Measurements from ENCODE around the gene UBE2L6. TPM values are rescaled to one million over a fixed set of nuclear protein-coding genes. Genes with fewer than 3 reads are reported as not detected.
A peak's percentile ranks its signal among the peaks of the same experiment; 100 is the strongest.
"Not testable (repeated sequence)": the region's sequence is repeated elsewhere in the genome, so short reads cannot be mapped to it uniquely, and the experiment has no call there.

Gene UBE2L6
- total RNA-seq, 1 donor from 2014 or later = 44.8 TPM

GRCh38 chr11:57566905-57567514 is 462 bp downstream of the UBE2L6 start:
- DNase-seq (ENCODE audit: low read depth in 2 of 2) = peak in 1 of 2 donors; percentile 7

GRCh38 chr11:57566005-57566904 is 1.2 kb downstream of the UBE2L6 start:
- DNase-seq (ENCODE audit: low read depth in 2 of 2) = peak; percentile 72 to 76

GRCh38 chr11:57562596-57562995 is 4.9 kb downstream of the UBE2L6 start:
- DNase-seq (ENCODE audit: low read depth in 2 of 2) = no peak

- DNase-seq (ENCODE audit: low read depth in 2 of 2) = no peak
These were observed 7.3 kb downstream of the UBE2L6 start for GRCh38 chr11:57560146-57560545.

- no peak for DNase-seq (ENCODE audit: low read depth in 2 of 2)
These were observed 11.4 kb downstream of the UBE2L6 start for GRCh38 chr11:57556041-57556440.

GRCh38 chr11:57555393-57555792 is 12.1 kb downstream of the UBE2L6 start:
- no peak for DNase-seq (ENCODE audit: low read depth in 2 of 2)

GRCh38 chr11:57552479-57552878 is 15.0 kb downstream of the UBE2L6 start:
- no peak for DNase-seq (ENCODE audit: low read depth in 2 of 2)

GRCh38 chr11:57551941-57552340 is 15.5 kb downstream of the UBE2L6 start:
- no peak for DNase-seq (ENCODE audit: low read depth in 2 of 2)

GRCh38 chr11:57549983-57550382 is 17.5 kb downstream of the UBE2L6 start:
- DNase-seq (ENCODE audit: low read depth in 2 of 2) = no peak

GRCh38 chr11:57547854-57548377 is 19.6 kb downstream of the UBE2L6 start:
- DNase-seq (ENCODE audit: low read depth in 2 of 2) = peak in 1 of 2 donors; percentile 50

- DNase-seq (ENCODE audit: low read depth in 2 of 2) = peak; percentile 40 to 59
These were observed 20.5 kb downstream of the UBE2L6 start for GRCh38 chr11:57546869-57547475.

- no peak for DNase-seq (ENCODE audit: low read depth in 2 of 2)
These were observed 21.0 kb downstream of the UBE2L6 start for GRCh38 chr11:57546451-57546850.

GRCh38 chr11:57545883-57546282 is 21.6 kb downstream of the UBE2L6 start:
- DNase-seq (ENCODE audit: low read depth in 2 of 2) = no peak

- DNase-seq (ENCODE audit: low read depth in 2 of 2) = no peak
These were observed 22.9 kb downstream of the UBE2L6 start for GRCh38 chr11:57544566-57544965.

GRCh38 chr11:57543593-57543992 is 23.9 kb downstream of the UBE2L6 start:
- no peak for DNase-seq (ENCODE audit: low read depth in 2 of 2)

- no peak for DNase-seq (ENCODE audit: low read depth in 2 of 2)
These were observed 24.9 kb downstream of the UBE2L6 start for GRCh38 chr11:57542582-57542981.

- no peak for DNase-seq (ENCODE audit: low read depth in 2 of 2)
These were observed 26.3 kb downstream of the UBE2L6 start for GRCh38 chr11:57541169-57541568.

- no peak for DNase-seq (ENCODE audit: low read depth in 2 of 2)
These were observed 28.1 kb downstream of the UBE2L6 start for GRCh38 chr11:57539342-57539741.

GRCh38 chr11:57536947-57537619 is 30.4 kb downstream of the UBE2L6 start, which contains the start of gene SMTNL1:
Gene SMTNL1 (plus strand): TSS chr11:57537595. CDS start chr11:57542643, 5,048 bp downstream.
- DNase-seq (ENCODE audit: low read depth in 2 of 2) = no peak

- DNase-seq (ENCODE audit: low read depth in 2 of 2) = not testable (repeated sequence)
These were observed 33.0 kb downstream of the UBE2L6 start for GRCh38 chr11:57534449-57534848.
